ENCODE data around the gene CDIP1.

The CDIP1 gene

DNA sequence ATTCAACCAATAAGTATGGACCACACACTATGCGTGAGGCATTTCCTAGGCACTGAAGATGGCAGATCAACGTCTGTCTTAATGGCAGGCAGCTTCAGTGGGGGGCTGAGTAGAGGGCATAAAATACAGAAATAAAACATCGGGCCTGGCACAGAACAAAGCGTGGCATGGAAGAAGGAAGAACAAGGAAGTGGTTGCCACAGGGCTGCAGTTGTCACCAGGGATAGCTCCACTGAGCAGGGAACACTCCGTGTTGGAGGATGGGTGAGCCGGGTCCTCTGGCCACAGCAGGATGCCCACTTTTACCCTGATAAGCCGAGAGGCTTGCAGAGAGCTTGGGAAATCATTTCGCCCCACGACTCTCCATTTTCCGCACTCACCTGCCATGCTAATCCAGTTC lies 6.3 kb downstream of the CDIP1 start:
- H3K4me1 Mint-ChIP-seq = peaks cover 32 to 67% of the 10 kb centered on the region in 2 donors
- H3K27me3 Mint-ChIP-seq = no peaks in the 10 kb centered on the region
- no peak overlapping the region for H3K27ac Mint-ChIP-seq
- no peaks in the 10 kb centered on the region for H3K9me3 Mint-ChIP-seq
- no peak for ATAC-seq (replicated peaks)
- DNase-seq = no peak
- no peak overlapping the region for H3K4me3 Mint-ChIP-seq
- H3K36me3 Mint-ChIP-seq = peaks cover 20 to 34% of the 10 kb centered on the region in 2 donors

DNA sequence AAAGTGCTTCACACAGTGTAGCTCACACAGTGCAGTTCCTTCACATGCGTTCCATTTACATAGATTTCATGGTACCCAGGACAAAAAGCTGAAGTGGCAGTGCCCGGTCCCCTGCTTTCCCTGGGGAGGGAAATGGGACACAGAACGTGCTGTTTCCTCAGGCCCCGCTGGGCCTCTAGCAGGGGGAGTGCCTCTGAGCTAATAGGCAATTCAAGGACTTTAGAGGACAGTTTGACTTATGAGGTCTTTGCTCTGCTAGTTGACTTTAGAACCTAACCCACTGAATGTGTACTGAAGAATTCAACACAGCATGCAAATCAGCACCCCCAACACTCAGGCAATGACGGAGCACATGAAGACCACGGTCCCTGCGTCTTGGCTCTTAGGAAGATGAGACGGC lies 6.8 kb downstream of the CDIP1 start:
- no peak overlapping the region for H3K27ac Mint-ChIP-seq
- H3K9me3 Mint-ChIP-seq = no peaks in the 10 kb centered on the region
- peaks cover 21 to 34% of the 10 kb centered on the region in 2 donors for H3K36me3 Mint-ChIP-seq
- DNase-seq (no peak), ATAC-seq (replicated peaks) (no peak)
- no peaks in the 10 kb centered on the region for H3K27me3 Mint-ChIP-seq
- H3K4me1 Mint-ChIP-seq = peaks cover 28 to 67% of the 10 kb centered on the region in 2 donors
- H3K4me3 Mint-ChIP-seq = no peak overlapping the region

DNA sequence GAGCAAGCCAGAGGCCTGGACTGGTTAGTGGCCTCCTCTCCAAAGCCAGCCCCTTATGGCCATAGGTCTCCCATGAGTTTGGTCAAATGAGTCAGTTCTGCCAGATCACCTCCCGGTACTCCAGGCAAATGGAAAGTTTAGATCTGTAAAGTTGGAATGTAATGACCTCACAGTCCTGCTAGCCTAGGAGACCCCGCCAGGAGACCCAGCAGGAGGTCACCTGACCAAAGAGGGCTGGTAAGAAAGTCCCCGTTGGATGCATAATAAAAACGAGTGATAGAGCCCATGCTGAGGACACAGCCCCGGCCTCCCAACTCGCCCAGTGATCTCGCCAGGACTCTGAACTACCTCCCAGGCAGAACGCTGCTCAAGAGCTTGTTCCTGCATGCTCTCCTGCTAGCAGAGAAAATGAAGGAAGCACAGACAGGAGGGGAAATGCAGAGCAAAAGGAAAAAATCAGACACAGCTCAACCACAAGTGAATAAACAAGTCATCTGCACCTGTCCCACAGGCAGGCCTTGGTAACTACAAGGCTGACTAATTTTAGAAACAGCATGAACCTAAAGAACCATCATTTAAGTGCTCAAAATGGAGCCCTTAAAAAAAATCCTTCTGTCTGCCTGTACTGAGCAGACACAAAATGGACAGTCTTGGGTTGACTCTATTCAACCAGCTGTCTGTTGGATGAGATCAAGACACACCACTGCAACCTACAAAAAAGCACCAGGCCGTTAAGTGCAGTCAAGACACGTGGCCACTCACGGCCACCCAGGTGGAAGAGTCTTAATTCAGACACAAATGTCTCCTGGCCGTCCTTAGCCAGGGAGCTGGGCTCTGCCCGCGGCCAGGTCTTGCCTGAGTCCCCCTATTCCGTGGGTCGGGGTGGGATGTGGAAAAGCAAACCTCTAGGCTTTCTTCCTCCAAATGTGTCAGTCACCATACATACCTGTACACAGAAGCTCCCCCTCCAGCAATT lies 9.2 kb downstream of the CDIP1 start:
- Mint-ChIP-seq H3K4me1 (peaks cover 16 to 49% of the 10 kb centered on the region in 2 donors), H3K27ac (peak overlapping the region; percentile 83), H3K36me3 (peaks cover 26 to 32% of the 10 kb centered on the region in 2 donors), H3K27me3 (no peaks in the 10 kb centered on the region), H3K9me3 (no peaks in the 10 kb centered on the region), H3K4me3 (peak overlapping the region; percentile 18 to 70)
- peak; percentile 77 to 80 for ATAC-seq (replicated peaks)
- no peak for DNase-seq

DNA sequence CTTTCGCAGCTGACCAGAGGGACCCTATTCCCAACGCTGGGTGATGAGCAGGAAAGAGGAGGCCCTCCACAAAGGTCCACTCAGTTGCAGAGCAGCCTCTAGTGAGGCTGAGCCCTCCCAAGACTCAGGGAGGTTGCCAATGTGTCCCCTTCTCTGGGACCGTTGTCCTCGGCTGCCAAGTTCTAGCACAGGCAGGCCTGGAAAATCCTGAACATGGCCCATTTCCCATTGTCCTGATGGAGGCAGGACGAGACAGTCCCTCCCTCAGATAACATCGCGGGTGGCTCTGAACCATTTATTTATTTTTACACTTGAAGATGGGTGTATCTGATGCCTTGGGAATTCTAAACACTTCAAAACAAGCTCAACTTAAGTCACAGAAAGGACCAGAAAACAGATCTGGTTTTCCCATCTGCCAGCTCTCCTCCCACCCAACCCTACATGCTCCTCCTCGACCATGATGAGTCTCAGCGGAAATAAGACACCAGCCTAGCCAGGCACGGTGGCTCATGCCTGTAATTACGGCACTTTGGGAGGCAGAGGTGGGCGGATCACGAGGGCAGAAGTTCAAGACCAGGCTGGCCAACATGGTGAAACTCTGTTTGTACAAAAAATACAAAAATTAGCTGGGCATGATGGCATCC lies 12.8 kb downstream of the CDIP1 start:
- Mint-ChIP-seq H3K27me3 (no peaks in the 10 kb centered on the region), H3K9me3 (no peaks in the 10 kb centered on the region), H3K36me3 (peaks cover 21 to 30% of the 10 kb centered on the region in 2 donors), H3K27ac (no peak overlapping the region), H3K4me3 (no peak overlapping the region), H3K4me1 (peaks cover 16 to 42% of the 10 kb centered on the region in 2 donors)
- DNase-seq (no peak), ATAC-seq (replicated peaks) (no peak)

DNA sequence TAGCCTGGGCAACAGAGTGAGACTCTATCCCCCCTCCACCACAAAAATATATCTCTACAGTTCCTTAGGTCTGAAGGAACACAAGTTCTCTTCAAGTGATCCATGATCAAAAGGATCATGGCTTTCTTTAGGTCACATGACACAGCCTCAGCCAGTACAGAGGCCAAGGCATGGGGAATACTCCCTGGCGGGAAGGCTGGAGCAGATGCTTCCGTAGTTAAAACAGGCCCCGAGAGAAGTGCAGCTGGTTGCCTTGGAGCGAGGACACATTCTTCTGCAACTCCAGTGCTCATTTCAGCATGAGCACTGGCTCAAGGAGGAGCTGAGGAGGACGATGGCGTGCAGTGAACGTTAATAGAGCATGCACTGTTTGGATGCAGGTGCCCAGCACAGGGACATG lies 13.5 kb downstream of the CDIP1 start:
- ATAC-seq (replicated peaks) (no peak), DNase-seq (no peak)
- H3K4me1 Mint-ChIP-seq = peaks cover 17 to 41% of the 10 kb centered on the region in 2 donors
- H3K27me3 Mint-ChIP-seq = no peaks in the 10 kb centered on the region
- peak overlapping the region; percentile 81 for H3K27ac Mint-ChIP-seq
- H3K36me3 Mint-ChIP-seq = peaks cover 21 to 30% of the 10 kb centered on the region in 2 donors
- H3K9me3 Mint-ChIP-seq = no peaks in the 10 kb centered on the region
- H3K4me3 Mint-ChIP-seq = no peak overlapping the region

DNA sequence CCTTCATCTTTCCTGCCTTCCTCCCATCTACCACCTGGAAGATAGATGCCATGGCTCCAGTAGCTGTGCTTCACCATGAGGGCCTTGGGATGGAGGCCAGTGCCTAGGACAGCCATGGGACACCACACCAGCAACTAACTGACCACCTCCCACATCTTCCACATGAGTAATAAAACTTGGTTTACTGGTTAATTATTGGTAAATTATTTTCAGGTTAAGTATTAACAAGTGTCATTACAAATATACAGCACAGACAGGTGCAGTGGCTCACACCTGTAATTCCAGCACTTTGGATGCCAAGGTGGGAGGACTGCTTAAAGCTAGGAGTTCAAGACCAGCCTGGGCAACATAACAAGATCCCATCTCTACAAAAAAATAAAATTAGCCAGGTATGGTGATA lies 14.0 kb downstream of the CDIP1 start:
- Mint-ChIP-seq H3K36me3 (peaks cover 21 to 32% of the 10 kb centered on the region in 2 donors), H3K4me3 (no peak overlapping the region), H3K27me3 (no peaks in the 10 kb centered on the region), H3K27ac (no peak overlapping the region), H3K9me3 (no peaks in the 10 kb centered on the region), H3K4me1 (peaks cover 13 to 40% of the 10 kb centered on the region in 2 donors)
- DNase-seq (no peak), ATAC-seq (replicated peaks) (no peak)

DNA sequence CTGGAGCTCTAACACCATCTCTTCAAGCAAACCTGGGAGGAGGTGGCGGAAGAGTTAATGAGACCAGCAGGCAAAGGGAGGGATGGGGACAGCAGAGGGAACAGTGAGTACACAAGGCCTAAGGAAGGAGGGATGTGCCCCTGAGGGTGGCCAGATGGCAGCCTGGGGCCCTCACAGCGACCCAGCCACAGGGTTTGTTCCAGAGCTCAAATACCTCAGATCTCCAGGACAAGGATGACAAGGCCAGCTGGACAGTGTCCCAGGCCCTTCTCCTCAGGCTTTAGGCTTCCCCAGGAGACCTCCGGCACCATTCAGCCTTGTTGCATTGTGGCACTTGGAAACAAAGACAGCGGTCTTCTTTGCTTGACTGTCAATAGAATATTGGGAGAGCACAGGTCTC lies 14.9 kb downstream of the CDIP1 start:
- H3K36me3 Mint-ChIP-seq = peaks cover 21 to 24% of the 10 kb centered on the region in 2 donors
- no peaks in the 10 kb centered on the region for H3K9me3 Mint-ChIP-seq
- H3K27me3 Mint-ChIP-seq = no peaks in the 10 kb centered on the region
- no peak for ATAC-seq (replicated peaks)
- H3K27ac Mint-ChIP-seq = no peak overlapping the region
- no peak overlapping the region for H3K4me3 Mint-ChIP-seq
- no peak for DNase-seq
- H3K4me1 Mint-ChIP-seq = peaks cover 6 to 33% of the 10 kb centered on the region in 2 donors

DNA sequence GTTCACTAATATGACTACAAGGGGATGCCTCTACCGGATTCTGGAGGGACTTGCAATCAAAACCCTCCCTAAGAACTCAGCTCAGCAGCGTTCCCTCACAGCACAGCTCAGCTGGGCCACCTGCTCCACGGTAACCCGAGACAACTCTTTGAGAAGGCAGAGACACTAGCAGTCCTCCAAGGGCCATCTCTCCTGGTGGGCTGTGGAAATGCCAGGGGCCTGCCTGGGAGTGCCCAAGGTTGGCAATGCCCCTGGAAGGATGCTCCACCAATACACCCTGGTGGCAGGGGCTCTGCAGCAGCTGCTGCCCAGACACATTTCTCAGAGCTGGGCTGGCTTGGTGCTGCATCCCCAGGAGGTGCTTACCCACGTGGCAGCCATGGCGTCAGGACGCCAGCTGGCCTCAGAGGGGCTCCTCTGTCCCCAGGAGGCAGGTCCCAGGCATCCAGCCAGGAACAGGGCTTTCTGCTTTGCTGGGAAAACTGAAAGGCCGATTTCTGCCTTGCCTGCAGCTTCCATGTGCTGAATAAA lies 16.5 kb downstream of the CDIP1 start:
- Mint-ChIP-seq H3K27ac (peak overlapping the region; percentile 62), H3K9me3 (no peaks in the 10 kb centered on the region), H3K4me1 (peaks cover 6 to 32% of the 10 kb centered on the region in 2 donors), H3K36me3 (peaks cover 24% of the 10 kb centered on the region in 2 donors), H3K27me3 (no peaks in the 10 kb centered on the region), H3K4me3 (no peak overlapping the region)
- no peak for ATAC-seq (replicated peaks)
- DNase-seq = no peak

DNA sequence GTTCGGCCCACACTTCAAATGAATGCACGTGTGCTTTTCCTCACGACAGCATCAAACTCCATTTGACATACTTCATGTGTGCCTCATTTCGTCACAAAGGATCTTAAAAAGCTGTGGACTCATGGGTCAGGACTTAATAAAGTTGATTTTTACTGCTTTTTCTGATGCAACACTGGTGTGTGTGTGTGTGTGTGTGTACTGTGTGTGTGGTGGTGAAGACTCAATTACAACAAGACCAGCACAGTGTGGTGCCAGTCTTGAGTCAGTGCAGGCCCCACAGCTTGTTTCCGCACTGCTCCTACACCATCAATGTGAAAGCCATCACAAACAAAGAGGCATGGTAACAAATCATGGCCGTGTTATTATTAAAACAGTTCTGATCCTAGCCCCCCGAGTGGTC lies 17.7 kb downstream of the CDIP1 start:
- no peak for ATAC-seq (replicated peaks)
- Mint-ChIP-seq H3K27ac (no peak overlapping the region), H3K4me1 (peaks cover 5 to 37% of the 10 kb centered on the region in 2 donors), H3K27me3 (no peaks in the 10 kb centered on the region), H3K4me3 (no peak overlapping the region), H3K36me3 (peaks cover 23% of the 10 kb centered on the region in 2 donors), H3K9me3 (peaks cover 0 to 2% of the 10 kb centered on the region in 2 donors)
- no peak for DNase-seq

DNA sequence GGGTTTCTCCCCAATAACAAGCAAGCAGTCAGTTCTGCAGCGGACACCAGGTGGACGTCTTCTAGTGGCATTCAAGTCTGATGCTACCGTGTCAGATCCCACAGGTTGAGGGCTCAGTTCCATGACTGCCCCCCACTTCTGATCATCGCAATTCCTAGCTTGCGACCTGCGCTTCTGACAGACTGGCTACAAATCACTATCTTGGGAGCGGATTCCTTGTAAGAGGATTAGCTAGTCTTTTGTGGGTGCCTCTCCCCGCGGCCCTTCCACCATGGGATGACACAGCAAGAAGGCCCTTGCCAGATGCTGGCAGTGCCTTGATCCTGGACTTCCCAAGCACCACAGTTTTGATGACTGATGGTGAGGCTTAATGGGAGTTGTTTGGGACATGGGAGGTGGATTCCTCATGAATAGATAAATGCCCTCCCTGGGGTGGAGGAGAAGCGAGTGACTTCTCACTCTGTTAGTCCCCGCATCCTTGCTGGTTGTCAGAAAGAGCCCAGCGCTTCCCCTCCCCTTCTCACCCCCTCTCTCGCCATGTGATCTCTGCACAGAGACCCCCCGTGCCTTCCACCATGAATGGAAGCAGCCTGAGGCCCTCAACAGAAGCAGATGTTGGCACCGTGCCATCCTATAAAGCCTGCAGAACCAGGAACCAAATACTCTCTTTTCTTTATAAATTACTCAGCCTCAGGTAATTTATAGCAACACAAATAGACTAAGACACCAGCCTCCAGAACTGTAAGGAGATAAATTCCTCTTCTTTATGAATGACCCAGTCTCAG lies 19.1 kb downstream of the CDIP1 start:
- Mint-ChIP-seq H3K36me3 (peaks cover 24 to 30% of the 10 kb centered on the region in 2 donors), H3K4me3 (no peak overlapping the region), H3K27me3 (no peaks in the 10 kb centered on the region), H3K4me1 (peaks cover 18 to 51% of the 10 kb centered on the region in 2 donors), H3K9me3 (peaks cover 0 to 5% of the 10 kb centered on the region in 2 donors), H3K27ac (peak overlapping the region; percentile 47)
- DNase-seq (no peak), ATAC-seq (replicated peaks) (no peak)

DNA sequence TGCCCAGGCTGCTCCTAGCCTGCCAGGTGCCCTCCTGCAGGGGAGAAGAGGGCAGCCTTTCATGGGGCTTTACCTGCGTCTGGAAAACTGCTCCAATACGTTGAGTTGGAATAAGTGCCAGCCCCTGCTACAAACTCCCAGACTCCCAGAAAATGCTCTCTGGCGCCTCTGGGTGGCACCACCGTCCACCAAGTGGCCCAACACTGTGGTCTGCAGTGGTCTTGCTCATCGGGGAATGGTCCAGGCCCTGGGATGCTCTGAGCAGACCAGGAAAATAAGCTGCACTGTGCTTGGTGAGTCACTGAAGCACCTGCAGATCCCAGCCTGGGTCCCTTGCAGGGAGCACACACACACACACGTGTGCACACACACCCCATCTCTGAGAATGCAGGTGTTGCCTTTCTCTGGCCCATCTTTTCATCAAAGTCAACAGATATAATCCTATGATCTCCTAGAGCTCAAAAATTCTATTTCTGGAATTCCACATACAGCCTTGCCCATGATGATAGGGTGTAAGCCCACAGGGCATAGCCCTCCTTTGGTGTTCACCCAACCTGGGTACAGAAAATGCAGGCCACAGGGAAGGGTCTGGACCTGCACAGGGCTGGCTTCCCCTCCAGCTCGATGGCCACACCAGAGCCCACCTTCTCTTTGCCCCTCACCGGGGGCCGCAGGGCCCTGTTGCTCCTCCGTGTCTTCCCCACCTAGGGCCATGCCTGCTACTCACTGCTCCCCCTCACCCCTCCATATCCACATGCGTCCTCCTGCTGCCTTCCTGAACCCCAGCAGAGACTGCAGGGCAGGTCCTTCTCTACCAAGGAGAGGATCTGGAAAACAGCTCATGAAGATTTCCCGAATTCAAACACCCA lies 20.5 kb downstream of the CDIP1 start:
- Mint-ChIP-seq H3K9me3 (peaks cover 0 to 5% of the 10 kb centered on the region in 2 donors), H3K27ac (no peak overlapping the region), H3K27me3 (no peaks in the 10 kb centered on the region), H3K36me3 (peaks cover 22 to 37% of the 10 kb centered on the region in 2 donors), H3K4me3 (no peak overlapping the region), H3K4me1 (peaks cover 28 to 59% of the 10 kb centered on the region in 2 donors)
- ATAC-seq (replicated peaks) = no peak
- DNase-seq = no peak

DNA sequence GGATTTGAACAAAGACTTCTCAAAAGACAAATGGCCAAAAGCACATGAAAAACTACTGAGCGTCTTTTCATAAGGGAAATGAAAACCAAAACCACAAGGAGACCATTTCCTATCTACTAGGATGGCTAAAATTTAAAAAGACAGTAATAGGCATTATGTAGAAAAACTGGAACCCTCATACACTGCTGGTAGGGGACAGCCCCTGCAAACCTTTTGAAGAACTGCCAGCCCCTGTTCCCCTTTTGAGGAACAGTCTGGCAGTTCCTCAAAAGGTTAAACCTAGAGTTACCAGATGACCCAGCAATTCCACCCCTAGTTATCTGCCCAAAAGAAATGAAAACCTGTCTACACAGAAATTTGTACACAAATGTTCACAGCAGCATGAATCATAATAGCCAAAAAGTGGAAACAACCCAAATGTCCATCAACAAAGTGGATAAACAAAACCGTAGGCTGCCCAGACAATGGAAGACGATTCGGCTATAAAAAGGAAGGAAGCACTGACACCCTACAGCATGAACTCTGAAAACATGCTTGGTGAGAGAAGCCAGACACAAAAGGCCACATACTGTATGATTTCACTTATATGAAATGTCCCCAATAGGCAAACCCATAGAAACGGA lies 22.9 kb downstream of the CDIP1 start:
- peak overlapping the region; percentile 55 to 61 for H3K4me3 Mint-ChIP-seq
- peaks cover 0 to 5% of the 10 kb centered on the region in 2 donors for H3K9me3 Mint-ChIP-seq
- H3K27me3 Mint-ChIP-seq = no peaks in the 10 kb centered on the region
- peak overlapping the region; percentile 90 for H3K27ac Mint-ChIP-seq
- H3K36me3 Mint-ChIP-seq = peaks cover 37 to 48% of the 10 kb centered on the region in 2 donors
- peak; percentile 96 to 97 for ATAC-seq (replicated peaks)
- peak; percentile 59 for DNase-seq
- H3K4me1 Mint-ChIP-seq = peaks cover 34 to 64% of the 10 kb centered on the region in 2 donors

DNA sequence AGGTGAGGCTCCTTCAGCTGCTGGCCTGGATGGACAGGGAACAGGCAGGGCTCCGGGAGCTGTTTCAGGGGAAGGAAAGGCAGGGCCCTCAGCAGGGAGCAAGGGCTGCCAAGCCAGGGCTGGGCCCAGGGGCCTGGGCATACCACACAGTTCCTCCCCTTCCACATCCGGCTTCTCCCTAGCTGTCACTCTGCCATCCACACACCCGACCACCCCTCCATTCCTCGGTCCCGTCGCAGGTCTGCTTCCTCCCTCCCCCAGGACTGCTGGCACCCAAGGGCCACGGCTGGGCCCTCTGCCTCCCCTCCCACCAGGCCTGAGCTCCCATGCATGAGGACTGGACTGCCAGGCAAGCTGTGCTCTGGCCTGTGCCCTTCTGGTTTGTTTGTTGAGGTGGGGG lies 24.0 kb downstream of the CDIP1 start:
- H3K36me3 Mint-ChIP-seq = peaks cover 44 to 55% of the 10 kb centered on the region in 2 donors
- peaks cover 33 to 59% of the 10 kb centered on the region in 2 donors for H3K4me1 Mint-ChIP-seq
- H3K27me3 Mint-ChIP-seq = no peaks in the 10 kb centered on the region
- peak overlapping the region; percentile 13 to 53 for H3K4me3 Mint-ChIP-seq
- peaks cover 0 to 5% of the 10 kb centered on the region in 2 donors for H3K9me3 Mint-ChIP-seq
- peak overlapping the region; percentile 56 for H3K27ac Mint-ChIP-seq
- ATAC-seq (replicated peaks) (no peak), DNase-seq (no peak)
